ENCODE data around the gene ARRDC5. TPM values are rescaled to one million over a fixed set of nuclear protein-coding genes. Genes with fewer than 3 reads are reported as not detected.
A peak's percentile ranks its signal among the peaks of the same experiment; 100 is the strongest.
"Not testable (repeated sequence)": the region's sequence is repeated elsewhere in the genome, so short reads cannot be mapped to it uniquely, and the experiment has no call there.

Gene ARRDC5
- total RNA-seq, 1 donor from 2014 or later, result not detected

DNA sequence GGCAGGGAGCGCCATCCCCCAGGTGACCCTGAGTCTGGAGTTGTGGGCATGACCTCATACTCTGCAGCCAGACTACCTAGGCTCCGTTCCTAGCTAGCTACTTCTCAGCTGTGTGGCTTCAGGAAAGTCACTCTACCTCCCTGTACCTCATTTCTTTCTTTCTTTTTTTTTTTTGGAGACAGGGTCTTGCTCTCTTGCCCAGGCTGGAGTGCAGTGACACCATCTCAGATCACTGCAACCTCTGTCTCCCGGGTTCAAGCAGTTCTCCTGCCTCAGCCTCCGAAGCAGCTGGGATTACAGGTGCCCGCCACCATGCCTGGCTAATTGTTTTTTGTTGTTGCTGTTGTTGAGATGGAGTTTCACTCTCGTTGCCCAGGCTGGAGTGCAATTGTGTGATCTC is 50.2 kb downstream of the ARRDC5 start:
- peaks cover 12% of the 10 kb centered on the region for H3K36me3 Mint-ChIP-seq (ENCODE audit: insufficient read depth)
- DNase-seq (ENCODE audit: low spot score, unreplicated experiment), result no peak
- H3K4me3 Mint-ChIP-seq (ENCODE audit: low read depth), result no peak overlapping the region
- TF ChIP-seq, protein P1, sequence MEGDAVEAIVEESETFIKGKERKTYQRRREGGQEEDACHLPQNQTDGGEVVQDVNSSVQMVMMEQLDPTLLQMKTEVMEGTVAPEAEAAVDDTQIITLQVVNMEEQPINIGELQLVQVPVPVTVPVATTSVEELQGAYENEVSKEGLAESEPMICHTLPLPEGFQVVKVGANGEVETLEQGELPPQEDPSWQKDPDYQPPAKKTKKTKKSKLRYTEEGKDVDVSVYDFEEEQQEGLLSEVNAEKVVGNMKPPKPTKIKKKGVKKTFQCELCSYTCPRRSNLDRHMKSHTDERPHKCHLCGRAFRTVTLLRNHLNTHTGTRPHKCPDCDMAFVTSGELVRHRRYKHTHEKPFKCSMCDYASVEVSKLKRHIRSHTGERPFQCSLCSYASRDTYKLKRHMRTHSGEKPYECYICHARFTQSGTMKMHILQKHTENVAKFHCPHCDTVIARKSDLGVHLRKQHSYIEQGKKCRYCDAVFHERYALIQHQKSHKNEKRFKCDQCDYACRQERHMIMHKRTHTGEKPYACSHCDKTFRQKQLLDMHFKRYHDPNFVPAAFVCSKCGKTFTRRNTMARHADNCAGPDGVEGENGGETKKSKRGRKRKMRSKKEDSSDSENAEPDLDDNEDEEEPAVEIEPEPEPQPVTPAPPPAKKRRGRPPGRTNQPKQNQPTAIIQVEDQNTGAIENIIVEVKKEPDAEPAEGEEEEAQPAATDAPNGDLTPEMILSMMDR (IDR thresholded peaks at IDR 0.05; ENCODE audit: unreplicated experiment), result no peak
- no peak overlapping the region for H3K27ac Mint-ChIP-seq
- no peaks in the 10 kb centered on the region for H3K9me3 Mint-ChIP-seq (ENCODE audit: low read depth)
- H3K4me1 Mint-ChIP-seq (ENCODE audit: low read depth), result no peaks in the 10 kb centered on the region
- H3K27me3 Mint-ChIP-seq, result no peaks in the 10 kb centered on the region

DNA sequence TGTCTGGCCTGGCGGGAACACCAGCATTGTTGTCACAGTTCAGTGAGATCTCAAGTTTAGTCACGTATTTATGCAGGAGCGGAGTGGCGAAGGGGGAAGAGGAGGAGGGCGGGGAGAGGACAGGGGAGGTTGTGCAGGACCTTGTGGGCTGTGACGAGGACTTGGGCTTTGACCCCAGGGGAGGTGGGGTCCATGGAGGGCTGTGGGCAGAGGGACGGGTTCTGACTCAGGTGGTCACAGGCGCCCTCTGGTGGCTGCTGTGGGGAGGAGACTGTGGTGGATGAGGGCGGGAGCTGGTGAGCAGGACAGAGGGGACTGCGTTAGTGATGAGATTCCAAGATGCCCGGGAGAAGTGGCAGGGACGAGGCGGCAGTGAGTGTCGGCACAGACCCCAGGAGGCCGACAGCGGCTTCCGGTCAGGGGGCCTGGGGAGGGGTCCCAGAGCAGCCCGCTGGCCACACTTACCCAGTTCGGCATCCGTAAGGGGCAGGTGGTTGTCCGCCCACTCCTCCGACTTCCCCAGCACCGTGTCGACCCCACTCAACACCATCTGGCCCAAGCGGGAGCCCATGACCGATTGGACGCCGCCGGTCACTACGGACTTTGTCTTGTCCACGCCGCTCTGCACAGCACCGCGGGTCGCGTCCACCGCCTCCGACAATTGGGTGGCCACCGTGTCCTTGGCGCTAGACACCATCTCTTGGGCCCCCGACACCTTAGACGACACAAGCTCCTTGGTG is 51.0 kb downstream of the ARRDC5 start:
- Mint-ChIP-seq H3K4me3 (ENCODE audit: low read depth) (no peak overlapping the region), H3K36me3 (ENCODE audit: insufficient read depth) (peaks cover 13% of the 10 kb centered on the region), H3K27me3 (no peaks in the 10 kb centered on the region), H3K27ac (peak overlapping the region; percentile 51), H3K9me3 (ENCODE audit: low read depth) (no peaks in the 10 kb centered on the region), H3K4me1 (ENCODE audit: low read depth) (no peaks in the 10 kb centered on the region)
- TF ChIP-seq, protein P1 (IDR thresholded peaks at IDR 0.05; ENCODE audit: unreplicated experiment), result peak; percentile 77
- DNase-seq (ENCODE audit: low spot score, unreplicated experiment), result peak; percentile 68

DNA sequence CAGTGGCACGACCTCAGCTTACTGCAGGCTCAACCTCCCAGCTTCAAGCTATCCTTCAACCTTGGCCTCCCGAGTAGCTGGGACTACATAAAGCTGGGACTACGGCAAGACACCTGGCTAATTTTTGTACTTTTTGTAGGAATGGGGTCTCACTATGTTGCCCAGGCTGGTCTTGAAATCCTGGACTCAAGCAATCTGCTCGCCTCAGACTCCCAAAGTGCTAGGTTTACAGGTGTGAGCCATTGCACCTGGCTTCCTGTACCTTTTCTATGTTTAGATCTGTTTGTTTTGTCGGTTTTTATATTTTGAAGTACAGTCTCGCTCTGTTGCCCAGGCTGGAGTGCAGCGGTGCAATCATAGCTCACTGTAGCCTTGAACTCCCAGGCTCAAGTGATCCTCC is 53.7 kb downstream of the ARRDC5 start:
- H3K9me3 Mint-ChIP-seq (ENCODE audit: low read depth), result no peaks in the 10 kb centered on the region
- no peak overlapping the region for H3K27ac Mint-ChIP-seq

DNA sequence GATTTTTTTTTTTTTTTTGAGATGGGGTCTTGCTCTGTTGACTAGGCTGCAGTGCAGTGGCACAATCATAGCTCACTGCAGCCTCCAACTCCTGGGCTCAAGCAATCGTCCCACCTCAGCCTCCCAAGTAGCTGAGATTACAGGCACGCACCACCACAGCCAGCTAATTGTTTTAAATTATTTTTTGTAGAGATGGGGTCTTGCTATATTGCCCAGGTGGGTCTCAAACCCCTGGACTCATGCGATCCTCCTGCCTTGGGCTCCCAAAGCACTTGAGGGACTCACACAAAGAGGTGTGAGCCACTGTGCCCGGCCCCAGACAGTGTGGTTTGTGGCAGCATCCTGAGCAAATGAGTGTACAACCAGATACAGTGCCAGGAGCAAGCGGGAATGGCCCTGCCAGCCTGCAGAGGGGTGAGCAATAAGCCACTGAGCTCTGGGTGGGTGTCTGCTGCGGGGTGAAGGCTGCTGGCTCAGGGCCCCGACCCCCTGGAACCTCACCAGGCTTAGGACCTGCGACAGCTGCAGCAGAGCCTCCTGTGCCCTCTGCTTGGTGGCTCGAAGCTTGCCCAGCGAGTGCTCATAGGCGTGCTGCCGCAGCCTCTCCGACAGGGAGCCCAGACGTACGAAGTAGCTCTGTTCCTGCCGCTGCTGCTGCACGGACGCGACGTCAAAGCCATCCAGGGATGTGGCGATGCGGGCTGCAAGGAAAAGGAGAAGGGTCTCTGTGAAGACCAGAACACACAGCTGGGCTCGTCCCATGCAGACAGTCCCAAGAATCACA is 55.3 kb downstream of the ARRDC5 start:
- Mint-ChIP-seq H3K36me3 (ENCODE audit: insufficient read depth) (peaks cover 21% of the 10 kb centered on the region), H3K9me3 (ENCODE audit: low read depth) (no peaks in the 10 kb centered on the region), H3K4me3 (ENCODE audit: low read depth) (no peak overlapping the region), H3K27me3 (no peaks in the 10 kb centered on the region), H3K4me1 (ENCODE audit: low read depth) (no peaks in the 10 kb centered on the region), H3K27ac (no peak overlapping the region)
- TF ChIP-seq, protein P1 (IDR thresholded peaks at IDR 0.05; ENCODE audit: unreplicated experiment), result no peak
- DNase-seq (ENCODE audit: low spot score, unreplicated experiment), result no peak

More for the DNA sequence above, 53.7 kb downstream of the ARRDC5 start:
- H3K27me3 Mint-ChIP-seq, result no peaks in the 10 kb centered on the region
- no peaks in the 10 kb centered on the region for H3K4me1 Mint-ChIP-seq (ENCODE audit: low read depth)
- H3K4me3 Mint-ChIP-seq (ENCODE audit: low read depth), result no peak overlapping the region
- TF ChIP-seq, protein P1 (IDR thresholded peaks at IDR 0.05; ENCODE audit: unreplicated experiment), result no peak
- DNase-seq (ENCODE audit: low spot score, unreplicated experiment), result no peak
- H3K36me3 Mint-ChIP-seq (ENCODE audit: insufficient read depth), result peaks cover 17% of the 10 kb centered on the region

DNA sequence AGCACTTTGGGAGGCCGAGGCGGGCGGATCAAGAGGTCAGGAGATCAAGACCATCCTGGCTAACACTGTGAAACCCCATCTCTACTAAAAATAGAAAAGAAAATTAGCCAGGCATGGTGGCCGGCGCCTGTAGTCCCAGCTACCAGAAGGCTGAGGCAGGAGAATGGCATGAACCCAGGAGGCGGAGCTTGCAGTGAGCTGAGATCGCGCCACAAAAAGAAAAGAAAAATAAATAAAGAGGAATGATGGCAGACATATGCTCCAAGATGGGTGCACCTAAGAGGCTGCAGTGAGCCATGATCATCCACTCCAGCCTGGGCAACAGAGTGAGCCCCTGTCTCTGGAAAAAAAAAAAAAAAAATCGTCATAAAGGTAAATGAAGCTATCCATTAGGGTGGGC is 56.7 kb downstream of the ARRDC5 start:
- H3K27me3 Mint-ChIP-seq; H3K27ac Mint-ChIP-seq; H3K4me3 Mint-ChIP-seq (ENCODE audit: low read depth); H3K4me1 Mint-ChIP-seq (ENCODE audit: low read depth); H3K9me3 Mint-ChIP-seq (ENCODE audit: low read depth); DNase-seq (ENCODE audit: low spot score, unreplicated experiment): not testable (repeated sequence)
- H3K36me3 Mint-ChIP-seq (ENCODE audit: insufficient read depth), result peaks cover 23% of the 10 kb centered on the region

Measured in progenitor cell of endocrine pancreas (in vitro differentiated cells).